GM21529 (cell line): ENCODE data around the gene CFC1B.
"Not testable (repeated sequence)": the region's sequence is repeated elsewhere in the genome, so short reads cannot be mapped to it uniquely, and the experiment has no call there.

Experiments used
- ATAC-seq: cut with Tn5 transposase; IDR thresholded peaks from one replicate; pipeline ENCODE4 v1.9.1; 2021; ENCODE audit not compliant: unreplicated experiment

The CFC1B gene

DNA sequence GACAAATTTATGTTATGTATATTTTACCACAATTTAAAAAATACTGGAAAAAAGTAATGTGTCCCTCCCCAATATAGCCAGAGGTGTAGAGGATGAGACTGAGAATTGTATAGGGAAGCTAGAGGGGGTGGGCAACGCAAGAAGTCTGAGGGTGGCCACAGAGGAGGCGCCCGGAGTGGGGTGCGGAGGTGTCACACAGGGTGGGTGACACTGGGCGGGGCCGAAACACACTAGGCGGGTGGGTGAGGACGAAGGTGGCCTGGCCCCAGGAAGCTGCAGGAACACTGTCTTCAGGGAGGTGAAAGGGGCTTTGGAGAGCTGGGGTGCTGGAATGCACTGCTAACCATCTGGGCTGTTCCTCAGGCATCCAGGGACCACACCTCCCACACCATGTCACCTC is 35.4 kb downstream of the CFC1B start:
- not testable (repeated sequence) for ATAC-seq

GRCh38 chr2:130566165-130566564 is 45.1 kb downstream of the CFC1B start:
- not testable (repeated sequence) for ATAC-seq

GRCh38 chr2:130571929-130572328 is 50.9 kb downstream of the CFC1B start:
- ATAC-seq: not testable (repeated sequence)

DNA sequence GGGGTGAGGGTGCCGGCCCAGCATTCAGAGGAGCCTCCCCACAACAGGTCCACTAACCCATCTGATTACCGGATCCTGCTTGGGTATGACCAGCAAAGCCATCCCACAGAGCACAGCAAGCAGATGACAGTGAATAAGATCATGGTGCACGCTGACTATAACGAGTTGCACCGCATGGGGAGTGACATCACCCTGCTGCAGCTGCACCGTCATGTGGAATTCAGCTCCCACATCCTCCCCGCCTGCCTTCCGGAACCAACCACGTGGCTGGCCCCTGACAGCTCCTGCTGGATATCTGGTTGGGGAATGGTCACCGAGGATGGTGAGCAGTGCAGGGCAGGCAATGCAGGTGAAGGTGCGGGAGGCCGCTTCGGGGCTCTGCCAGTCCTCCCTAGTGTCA is 53.2 kb downstream of the CFC1B start:
- not testable (repeated sequence) for ATAC-seq

GRCh38 chr2:130576209-130576784 is 55.3 kb downstream of the CFC1B start:
- ATAC-seq: not testable (repeated sequence)

DNA sequence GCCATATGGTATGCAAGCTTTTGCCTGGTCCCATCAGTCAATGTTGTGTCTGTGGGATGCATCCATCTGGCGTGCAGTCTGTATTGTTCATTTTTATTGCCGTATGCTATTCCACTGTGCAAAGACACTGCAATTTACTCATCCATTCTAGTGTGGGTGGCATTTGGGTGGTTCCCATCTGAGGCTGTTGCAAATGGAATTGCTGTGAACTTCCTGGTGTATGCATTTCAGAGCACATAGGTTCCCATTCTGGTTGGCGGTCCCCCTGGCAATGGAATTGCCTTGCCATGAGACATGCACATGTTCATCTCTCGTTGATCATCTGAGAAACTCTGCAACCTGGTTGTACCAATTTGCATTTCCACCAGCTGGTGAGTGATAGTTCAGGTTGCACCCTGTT is 56.5 kb downstream of the CFC1B start:
- not testable (repeated sequence) for ATAC-seq
